B cell (primary cell): ENCODE measurements around the gene KRTAP5-8. TPM values are rescaled to one million over a fixed set of nuclear protein-coding genes. Genes with fewer than 3 reads are reported as not detected.

Source experiments
- ATAC-seq: fragments of 200-7000 bp; cut with Tn5 transposase; one replicate; pipeline ENCODE4 v1.10.0; 2021; ENCODE audit warnings: low read depth, mild to moderate bottlenecking, moderate number of reproducible peaks, moderate library complexity
- CTCF ChIA-PET: fragments of 350-600 bp; sonication (Branson Sonifier 250); formaldehyde crosslinking; loops from one replicate; lab custom pipeline; 2021; ENCODE audit warnings: antibody characterized with exemption, inconsistent platforms; lab: Charles Lee
- POLR2A ChIA-PET: fragments of 350-600 bp; sonication (Branson Sonifier 250); formaldehyde crosslinking; loops from one replicate; lab custom pipeline; 2021; ENCODE audit warnings: antibody characterized with exemption; lab: Charles Lee
- DNase-seq: peaks from one replicate; pipeline ENCODE4 v3.0.0; 2013
- H2AFZ ChIP-seq: 2 replicates; pipeline ENCODE4 v1.6.1; 2012; ENCODE audit warnings: mild to moderate bottlenecking, low read depth, low read length; ENCODE audit not compliant: insufficient read depth, poor library complexity, severe bottlenecking
- H3K27ac ChIP-seq, 2 donors: 1 replicate in 1 of 2; 2 replicates in 1 of 2; pipeline ENCODE4 v1.5.1; 2012 to 2013; ENCODE audit warnings: low read length in 2 of 2, mild to moderate bottlenecking in 2 of 2, moderate library complexity in 1 of 2
- H3K27me3 ChIP-seq, 4 experiments: fragments of 200-600 bp in 1 of 4; sonication (generic) in 1 of 4; replicated peaks in 1 of 4; 1 replicate in 2 of 4; 2 replicates in 2 of 4; pipeline versions ENCODE4 v1.6.1 to v1.7.0; 2013 to 2016; ENCODE audit warnings: low read length in 3 of 4, mild to moderate bottlenecking in 2 of 4, mixed read lengths in 1 of 4, moderate library complexity in 1 of 4; ENCODE audit not compliant: insufficient read depth in 4 of 4, control insufficient read depth in 3 of 4; ENCODE audit errors: control extremely low read depth in 1 of 4
- H3K36me3 ChIP-seq, 2 experiments: replicated peaks in 1 of 2; 1 replicate in 1 of 2; 2 replicates in 1 of 2; pipeline versions ENCODE4 v1.6.1 to v1.7.1; 2013; ENCODE audit warnings: low read length in 1 of 2; ENCODE audit not compliant: insufficient read depth in 2 of 2, control insufficient read depth in 1 of 2; ENCODE audit errors: control extremely low read depth in 1 of 2, extremely low read depth in 1 of 2
- H3K4me1 ChIP-seq, 2 donors: fragments of 200-600 bp in 1 of 2; sonication (generic) in 1 of 2; 1 replicate in 1 of 2; 2 replicates in 1 of 2; pipeline versions ENCODE4 v1.5.1 to v1.6.1; 2013 to 2017; ENCODE audit warnings: low read length in 2 of 2; ENCODE audit not compliant: control insufficient read depth in 2 of 2, insufficient read depth in 2 of 2
- H3K4me2 ChIP-seq: replicated peaks from 2 replicates; pipeline ENCODE3; 2012; ENCODE audit warnings: mild to moderate bottlenecking, low read depth, low read length; ENCODE audit not compliant: poor library complexity, severe bottlenecking
- H3K4me3 ChIP-seq, 5 experiments: fragments of 200-600 bp in 1 of 5; sonication (generic) in 1 of 5; 1 replicate in 3 of 5; 2 replicates in 2 of 5; pipeline versions ENCODE4 v1.5.1 to v1.7.0; 2011 to 2016; ENCODE audit warnings: low read length in 4 of 5, mild to moderate bottlenecking in 4 of 5, low read depth in 2 of 5, control low read depth in 1 of 5, moderate library complexity in 1 of 5; ENCODE audit not compliant: insufficient read depth in 1 of 5; ENCODE audit errors: control extremely low read depth in 1 of 5, extremely low read depth in 1 of 5
- H3K79me2 ChIP-seq: fragments of 200-600 bp; sonication (generic); one replicate; pipeline ENCODE4 v1.6.0; 2016; ENCODE audit warnings: low read length; ENCODE audit not compliant: control insufficient read depth, insufficient read depth
- H3K9ac ChIP-seq: fragments of 200-600 bp; sonication (generic); 2 replicates; pipeline ENCODE4 v1.6.1; 2017; ENCODE audit warnings: mild to moderate bottlenecking, low read length, moderate library complexity
- H3K9me3 ChIP-seq, 3 donors: one replicate each; pipeline versions ENCODE4 v1.6.1 to v1.7.1; 2013; ENCODE audit warnings: low read length in 2 of 3; ENCODE audit not compliant: control insufficient read depth in 2 of 3, insufficient read depth in 1 of 3; ENCODE audit errors: control extremely low read depth in 1 of 3
- H4K20me1 ChIP-seq: 2 replicates; pipeline ENCODE4 v1.6.0; 2012; ENCODE audit warnings: mild to moderate bottlenecking, low read length; ENCODE audit not compliant: insufficient read depth, control insufficient read depth, poor library complexity, severe bottlenecking
- H3K27ac Mint-ChIP-seq: one replicate; pipeline ENCODE4 v1.8.0; 2021; ENCODE audit warnings: mixed read lengths
- H3K27me3 Mint-ChIP-seq: one replicate; pipeline ENCODE4 v1.8.0; 2021; ENCODE audit warnings: mixed read lengths
- H3K4me1 Mint-ChIP-seq: one replicate; pipeline ENCODE4 v1.8.0; 2021; ENCODE audit warnings: mixed read lengths
- H3K4me3 Mint-ChIP-seq: one replicate; pipeline ENCODE4 v1.8.0; 2021; ENCODE audit warnings: mixed read lengths
- H3K9me3 Mint-ChIP-seq: one replicate; pipeline ENCODE4 v1.8.0; 2022; ENCODE audit warnings: mixed read lengths; ENCODE audit not compliant: insufficient read depth
- EZH2 ChIP-seq: IDR thresholded peaks from 2 replicates; pipeline ENCODE4 v1.6.1; 2012; ENCODE audit warnings: borderline replicate concordance, low read depth, mild to moderate bottlenecking, moderate library complexity, low read length; ENCODE audit not compliant: insufficient read depth, poor library complexity, severe bottlenecking
- WGBS: methylation state at CpG from one replicate; pipeline ENCODE4 v1.1.5; 2013; ENCODE audit warnings: missing lambda C conversion rate; ENCODE audit not compliant: insufficient coverage; 5-methylcytosine and 5-hydroxymethylcytosine counted together
- intact Hi-C: fragments of 100-400 bp; cut with micrococcal nuclease; formaldehyde crosslinking; loops from one replicate; pipeline ENCODE4 v1.10.0; 2022
- polyA plus RNA-seq: library from polyadenylated mRNA; depleted of rRNA; stranded (reverse); fragments of >200 nt; gene quantifications from 2 replicates; pipeline ENCODE4 v1.2.3, GENCODE V29; 2012
- total RNA-seq, 2 donors: library from RNA; stranded (reverse); fragments of 120-200 nt in 1 of 2; gene quantifications; 1 replicate in 1 of 2; 2 replicates in 1 of 2; pipeline versions ENCODE4 v1.2.3 to v1.2.4, GENCODE V29; 2013 to 2022
- TF ChIP-seq, protein P1 (sequence below): fragments of 200-600 bp; IDR thresholded peaks from one replicate; pipeline ENCODE4 v1.8.0; 2022; ENCODE audit warnings: antibody characterized with exemption, mild to moderate bottlenecking

KRTAP5-8 gene
- total and polyA plus RNA-seq, 2 donors (not counting 1 experiment from before 2014, with no cell fraction given): 0.10 to 0.49 TPM

DNA sequence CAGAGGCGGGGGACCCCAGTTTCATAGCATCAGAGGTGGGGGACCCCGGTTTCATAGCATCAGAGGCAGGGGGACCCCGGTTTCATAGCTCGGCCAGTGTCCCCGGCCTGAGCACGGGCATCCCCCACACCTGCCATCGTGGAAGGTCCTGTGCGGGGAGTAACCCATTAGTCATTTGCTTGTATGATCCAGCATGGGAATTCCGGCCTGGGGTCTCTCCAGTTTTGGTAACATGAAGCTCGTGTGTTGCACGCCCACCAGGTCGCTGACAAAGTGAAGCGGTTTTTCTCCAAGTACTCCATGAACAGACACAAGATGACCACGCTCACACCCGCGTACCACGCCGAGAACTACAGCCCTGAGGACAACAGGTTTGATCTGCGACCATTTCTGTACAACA, 39.7 kb upstream of the KRTAP5-8 start:
- Mint-ChIP-seq H3K27ac (no peak overlapping the region), H3K4me3 (no peak overlapping the region), H3K9me3 (no peaks in the 10 kb centered on the region), H3K27me3 (no peaks in the 10 kb centered on the region), H3K4me1 (no peaks in the 10 kb centered on the region)
- peaks cover 5% of the 10 kb centered on the region for H4K20me1 ChIP-seq
- H3K4me1 ChIP-seq: no peaks in the 10 kb centered on the region
- H3K79me2 ChIP-seq: no peaks in the 10 kb centered on the region
- no peak overlapping the region for H3K9ac ChIP-seq
- WGBS: 97% methylated on average over 19 of the region's 19 CpGs
- intact Hi-C loops: no loop called here
- no peak overlapping the region for H3K4me3 ChIP-seq
- no peak for TF ChIP-seq EZH2
- TF ChIP-seq, protein P1, sequence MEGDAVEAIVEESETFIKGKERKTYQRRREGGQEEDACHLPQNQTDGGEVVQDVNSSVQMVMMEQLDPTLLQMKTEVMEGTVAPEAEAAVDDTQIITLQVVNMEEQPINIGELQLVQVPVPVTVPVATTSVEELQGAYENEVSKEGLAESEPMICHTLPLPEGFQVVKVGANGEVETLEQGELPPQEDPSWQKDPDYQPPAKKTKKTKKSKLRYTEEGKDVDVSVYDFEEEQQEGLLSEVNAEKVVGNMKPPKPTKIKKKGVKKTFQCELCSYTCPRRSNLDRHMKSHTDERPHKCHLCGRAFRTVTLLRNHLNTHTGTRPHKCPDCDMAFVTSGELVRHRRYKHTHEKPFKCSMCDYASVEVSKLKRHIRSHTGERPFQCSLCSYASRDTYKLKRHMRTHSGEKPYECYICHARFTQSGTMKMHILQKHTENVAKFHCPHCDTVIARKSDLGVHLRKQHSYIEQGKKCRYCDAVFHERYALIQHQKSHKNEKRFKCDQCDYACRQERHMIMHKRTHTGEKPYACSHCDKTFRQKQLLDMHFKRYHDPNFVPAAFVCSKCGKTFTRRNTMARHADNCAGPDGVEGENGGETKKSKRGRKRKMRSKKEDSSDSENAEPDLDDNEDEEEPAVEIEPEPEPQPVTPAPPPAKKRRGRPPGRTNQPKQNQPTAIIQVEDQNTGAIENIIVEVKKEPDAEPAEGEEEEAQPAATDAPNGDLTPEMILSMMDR: no peak
- no peaks in the 10 kb centered on the region for H3K9me3 ChIP-seq
- no peaks in the 10 kb centered on the region for H3K27me3 ChIP-seq
- no peak for DNase-seq
- peaks cover 0 to 78% of the 10 kb centered on the region in 2 experiments for H3K36me3 ChIP-seq
- no peak overlapping the region for H3K4me2 ChIP-seq
- no peak overlapping the region for H2AFZ ChIP-seq
- ChIA-PET CTCF (no interaction called here), POLR2A (no interaction called here)
- ATAC-seq: no peak
- H3K27ac ChIP-seq: no peak overlapping the region

DNA sequence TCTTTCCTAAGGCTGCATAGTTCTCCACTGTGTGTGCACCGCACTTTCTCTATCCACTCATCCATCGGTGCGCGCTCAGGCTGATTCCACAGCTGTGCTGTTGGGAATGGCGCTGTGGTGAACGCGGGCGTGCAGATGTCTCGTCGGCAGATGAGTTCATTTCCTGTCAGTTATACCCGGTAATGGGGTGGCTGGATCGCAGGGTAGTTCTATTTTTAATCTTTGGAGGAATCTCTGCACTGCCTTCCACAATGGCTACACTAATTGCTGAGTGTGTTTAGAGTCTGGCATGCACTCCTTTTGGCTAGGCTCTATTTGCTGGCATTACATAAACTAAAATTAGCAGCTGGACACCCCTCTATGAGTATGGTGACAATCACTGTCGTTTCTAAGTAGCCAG, 38.7 kb upstream of the KRTAP5-8 start:
- CTCF ChIA-PET: no interaction called here
- Histone ChIP-seq H3K36me3 (peaks cover 0 to 79% of the 10 kb centered on the region in 2 experiments), H3K27ac (no peak overlapping the region), H3K79me2 (no peaks in the 10 kb centered on the region), H3K4me1 (no peaks in the 10 kb centered on the region), H3K9me3 (no peaks in the 10 kb centered on the region), H3K9ac (no peak overlapping the region), H3K27me3 (no peaks in the 10 kb centered on the region), H4K20me1 (peaks cover 5% of the 10 kb centered on the region), H2AFZ (no peak overlapping the region), H3K4me2 (no peak overlapping the region), H3K4me3 (no peak overlapping the region)
- WGBS: 27% methylated on average over 9 of the region's 13 CpGs
- no peaks in the 10 kb centered on the region for H3K4me1 Mint-ChIP-seq
- DNase-seq: no peak
- intact Hi-C loops: no loop called here
- TF ChIP-seq, protein P1: no peak
- no peak for TF ChIP-seq EZH2
- no peak overlapping the region for H3K27ac Mint-ChIP-seq
- no peaks in the 10 kb centered on the region for H3K27me3 Mint-ChIP-seq
- no peak overlapping the region for H3K4me3 Mint-ChIP-seq
- POLR2A ChIA-PET: no interaction called here
- H3K9me3 Mint-ChIP-seq: no peaks in the 10 kb centered on the region
- no peak for ATAC-seq
